ENCODE measurements around the gene FARP1. TPM values are rescaled to one million over a fixed set of nuclear protein-coding genes. Genes with fewer than 3 reads are reported as not detected.

Gene FARP1
- total and polyA plus RNA-seq, 2 of the 13 experiments (the other 11 are each of a cell fraction or from before 2014, with no cell fraction given): 70.6 to 126 TPM

DNA sequence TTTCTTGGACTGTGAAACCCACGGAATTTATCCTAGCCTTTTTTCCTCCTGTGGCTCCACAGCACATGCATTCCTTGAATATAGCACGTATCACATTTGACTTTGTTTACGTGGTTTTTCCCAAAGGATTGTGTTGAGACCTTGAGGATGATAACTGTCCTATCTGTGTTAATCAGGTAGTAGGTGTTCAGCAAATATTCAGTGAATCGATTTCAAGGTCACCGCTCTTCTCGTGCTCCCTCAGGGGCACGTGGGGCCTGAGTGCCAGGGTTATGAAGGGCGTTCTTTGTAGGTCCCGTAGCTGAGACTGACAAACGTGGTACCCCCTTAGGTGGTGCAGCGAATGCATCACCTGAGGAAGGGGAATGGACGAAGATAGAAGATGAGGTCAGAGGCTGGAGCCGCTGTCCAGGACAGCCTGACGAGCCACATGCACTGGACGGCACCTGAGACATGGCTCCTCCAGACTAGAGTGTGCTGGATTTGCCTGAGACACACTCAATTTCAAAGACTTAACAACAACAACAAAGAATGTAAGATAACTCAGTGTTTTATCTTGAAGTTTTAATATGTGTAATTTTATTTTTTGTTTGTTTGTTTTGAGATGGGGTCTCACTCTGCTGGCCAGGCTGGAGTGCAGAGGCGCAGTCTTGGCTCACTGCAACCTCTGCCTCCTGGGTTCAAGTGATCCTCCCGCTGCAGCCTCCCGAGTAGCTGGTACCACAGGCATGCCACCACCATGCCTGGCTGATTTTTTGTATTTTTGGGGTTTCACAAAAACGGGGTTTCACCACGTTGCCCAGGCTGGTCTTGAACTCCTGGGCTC is 165.4 kb downstream of the FARP1 start (continued):
- no peak for TF ChIP-seq KMT2B (CRISPR knock-in tag; IDR thresholded peaks at IDR 0.05)
- TF ChIP-seq, protein P1, sequence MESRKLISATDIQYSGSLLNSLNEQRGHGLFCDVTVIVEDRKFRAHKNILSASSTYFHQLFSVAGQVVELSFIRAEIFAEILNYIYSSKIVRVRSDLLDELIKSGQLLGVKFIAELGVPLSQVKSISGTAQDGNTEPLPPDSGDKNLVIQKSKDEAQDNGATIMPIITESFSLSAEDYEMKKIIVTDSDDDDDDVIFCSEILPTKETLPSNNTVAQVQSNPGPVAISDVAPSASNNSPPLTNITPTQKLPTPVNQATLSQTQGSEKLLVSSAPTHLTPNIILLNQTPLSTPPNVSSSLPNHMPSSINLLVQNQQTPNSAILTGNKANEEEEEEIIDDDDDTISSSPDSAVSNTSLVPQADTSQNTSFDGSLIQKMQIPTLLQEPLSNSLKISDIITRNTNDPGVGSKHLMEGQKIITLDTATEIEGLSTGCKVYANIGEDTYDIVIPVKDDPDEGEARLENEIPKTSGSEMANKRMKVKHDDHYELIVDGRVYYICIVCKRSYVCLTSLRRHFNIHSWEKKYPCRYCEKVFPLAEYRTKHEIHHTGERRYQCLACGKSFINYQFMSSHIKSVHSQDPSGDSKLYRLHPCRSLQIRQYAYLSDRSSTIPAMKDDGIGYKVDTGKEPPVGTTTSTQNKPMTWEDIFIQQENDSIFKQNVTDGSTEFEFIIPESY (CRISPR knock-in tag; IDR thresholded peaks at IDR 0.05): peak; percentile 73
- TF ChIP-seq ZMAT3 (CRISPR knock-in tag; conservative IDR thresholded peaks at IDR 0.05): no peak
- TF ChIP-seq GATA4 (IDR thresholded peaks at IDR 0.05; ENCODE audit: borderline replicate concordance, low read depth): peak; percentile 73; the same call in 1 of the 2 replicates
- no peak for TF ChIP-seq ZNF556 (CRISPR knock-in tag; IDR thresholded peaks at IDR 0.05; ENCODE audit: borderline replicate concordance)
- TF ChIP-seq NCOA5 (CRISPR knock-in tag; IDR thresholded peaks at IDR 0.05): no peak
- no peak for TF ChIP-seq ZNF432 (CRISPR knock-in tag; IDR thresholded peaks at IDR 0.05; ENCODE audit: borderline replicate concordance)
- TF ChIP-seq SP4 (CRISPR knock-in tag; IDR thresholded peaks at IDR 0.05): no peak
- TF ChIP-seq IKZF4 (CRISPR knock-in tag; IDR thresholded peaks at IDR 0.05; ENCODE audit: borderline replicate concordance, low read depth, not compliant biosample characterization): peak; percentile 52
- TF ChIP-seq, protein P2, sequence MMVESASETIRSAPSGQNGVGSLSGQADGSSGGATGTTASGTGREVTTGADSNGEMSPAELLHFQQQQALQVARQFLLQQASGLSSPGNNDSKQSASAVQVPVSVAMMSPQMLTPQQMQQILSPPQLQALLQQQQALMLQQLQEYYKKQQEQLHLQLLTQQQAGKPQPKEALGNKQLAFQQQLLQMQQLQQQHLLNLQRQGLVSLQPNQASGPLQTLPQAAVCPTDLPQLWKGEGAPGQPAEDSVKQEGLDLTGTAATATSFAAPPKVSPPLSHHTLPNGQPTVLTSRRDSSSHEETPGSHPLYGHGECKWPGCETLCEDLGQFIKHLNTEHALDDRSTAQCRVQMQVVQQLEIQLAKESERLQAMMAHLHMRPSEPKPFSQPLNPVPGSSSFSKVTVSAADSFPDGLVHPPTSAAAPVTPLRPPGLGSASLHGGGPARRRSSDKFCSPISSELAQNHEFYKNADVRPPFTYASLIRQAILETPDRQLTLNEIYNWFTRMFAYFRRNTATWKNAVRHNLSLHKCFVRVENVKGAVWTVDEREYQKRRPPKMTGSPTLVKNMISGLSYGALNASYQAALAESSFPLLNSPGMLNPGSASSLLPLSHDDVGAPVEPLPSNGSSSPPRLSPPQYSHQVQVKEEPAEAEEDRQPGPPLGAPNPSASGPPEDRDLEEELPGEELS (CRISPR knock-in tag; IDR thresholded peaks at IDR 0.05): peak; percentile 86
- no peak for TF ChIP-seq ZNF24 (IDR thresholded peaks at IDR 0.05)
- TF ChIP-seq MBNL3 (CRISPR knock-in tag; conservative IDR thresholded peaks at IDR 0.05): no peak
- TF ChIP-seq, protein P3, sequence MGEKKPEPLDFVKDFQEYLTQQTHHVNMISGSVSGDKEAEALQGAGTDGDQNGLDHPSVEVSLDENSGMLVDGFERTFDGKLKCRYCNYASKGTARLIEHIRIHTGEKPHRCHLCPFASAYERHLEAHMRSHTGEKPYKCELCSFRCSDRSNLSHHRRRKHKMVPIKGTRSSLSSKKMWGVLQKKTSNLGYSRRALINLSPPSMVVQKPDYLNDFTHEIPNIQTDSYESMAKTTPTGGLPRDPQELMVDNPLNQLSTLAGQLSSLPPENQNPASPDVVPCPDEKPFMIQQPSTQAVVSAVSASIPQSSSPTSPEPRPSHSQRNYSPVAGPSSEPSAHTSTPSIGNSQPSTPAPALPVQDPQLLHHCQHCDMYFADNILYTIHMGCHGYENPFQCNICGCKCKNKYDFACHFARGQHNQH (CRISPR knock-in tag; IDR thresholded peaks at IDR 0.05): 0 out of 2 replicates have a peak, but pooled peaks have one; percentile 54
- TF ChIP-seq, protein P4, sequence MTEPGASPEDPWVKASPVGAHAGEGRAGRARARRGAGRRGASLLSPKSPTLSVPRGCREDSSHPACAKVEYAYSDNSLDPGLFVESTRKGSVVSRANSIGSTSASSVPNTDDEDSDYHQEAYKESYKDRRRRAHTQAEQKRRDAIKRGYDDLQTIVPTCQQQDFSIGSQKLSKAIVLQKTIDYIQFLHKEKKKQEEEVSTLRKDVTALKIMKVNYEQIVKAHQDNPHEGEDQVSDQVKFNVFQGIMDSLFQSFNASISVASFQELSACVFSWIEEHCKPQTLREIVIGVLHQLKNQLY (CRISPR knock-in tag; IDR thresholded peaks at IDR 0.05): peak; percentile 98
- TF ChIP-seq ZNF335 (CRISPR knock-in tag; IDR thresholded peaks at IDR 0.05): no peak
- no peak for TF ChIP-seq ZBTB8A (CRISPR knock-in tag; IDR thresholded peaks at IDR 0.05; ENCODE audit: borderline replicate concordance, low read depth)
- TF ChIP-seq ZKSCAN8 (CRISPR knock-in tag; IDR thresholded peaks at IDR 0.05; ENCODE audit: borderline replicate concordance): no peak
- no peak for TF ChIP-seq ZNF75D (CRISPR knock-in tag; IDR thresholded peaks at IDR 0.05; ENCODE audit: borderline replicate concordance)
- no peak for TF ChIP-seq JUNB (CRISPR knock-in tag; IDR thresholded peaks at IDR 0.05; ENCODE audit: borderline replicate concordance)
- TF ChIP-seq ZNF546 (CRISPR knock-in tag; conservative IDR thresholded peaks at IDR 0.05): 0 out of 2 replicates have a peak, but pooled peaks have one; percentile 36
- TF ChIP-seq NFE2L1 (CRISPR knock-in tag; IDR thresholded peaks at IDR 0.05; ENCODE audit: borderline replicate concordance): no peak
- TF ChIP-seq HNRNPK (IDR thresholded peaks at IDR 0.05; ENCODE audit: low read depth, low read length, poor library complexity, severe bottlenecking): no peak

Measured in HepG2 (cell line).